K562 (cell line): ENCODE results near the gene MRPL52. TPM values are rescaled to one million over a fixed set of nuclear protein-coding genes. Genes with fewer than 3 reads are reported as not detected.

Experiments
- CUX1 ChIP-seq: fragments of 200-800 bp; sonication (Bioruptor generic); IDR thresholded peaks from 2 replicates; pipeline ENCODE4 v1.6.1; 2016; ENCODE audit warnings: missing genetic modification characterization, missing compliant biosample characterization
- KAT2B ChIP-seq: IDR thresholded peaks from one replicate; pipeline ENCODE4 v1.6.1; 2012; ENCODE audit warnings: low read depth, mild to moderate bottlenecking, control low read depth, inconsistent platforms, low read length, moderate library complexity
- MTA3 ChIP-seq: fragments of 450-650 bp; formaldehyde crosslinking; IDR thresholded peaks from 2 replicates; pipeline ENCODE4 v1.6.1; 2017; ENCODE audit warnings: mild to moderate bottlenecking, borderline replicate concordance
- NFIC ChIP-seq: fragments of 450-650 bp; IDR thresholded peaks from 2 replicates; pipeline ENCODE4 v1.6.1; 2017; ENCODE audit warnings: mild to moderate bottlenecking, inconsistent platforms
- NFYB ChIP-seq: IDR thresholded peaks from 2 replicates; pipeline ENCODE4 v1.6.1; 2011; ENCODE audit warnings: mild to moderate bottlenecking, moderate library complexity; ENCODE audit not compliant: insufficient read length; ENCODE audit errors: extremely low read depth
- NR1H2 ChIP-seq: sonication (generic); formaldehyde crosslinking; IDR thresholded peaks from 2 replicates; pipeline ENCODE4 v1.4.0; 2020; ENCODE audit warnings: mild to moderate bottlenecking, missing genetic modification reagents
- RBM25 ChIP-seq: fragments of 200-400 bp; formaldehyde crosslinking; IDR thresholded peaks from 2 replicates; pipeline ENCODE4 v1.6.1; 2018; ENCODE audit warnings: low read length, low read depth, moderate library complexity; ENCODE audit not compliant: severe bottlenecking
- RHOXF2B ChIP-seq: fragments of 250-450 bp; sonication (Bioruptor Pico); conservative IDR thresholded peaks from 2 replicates; pipeline ENCODE4 v1.5.1; 2021
- SMAD3 ChIP-seq: fragments of 450-650 bp; formaldehyde crosslinking; conservative IDR thresholded peaks from 2 replicates; pipeline ENCODE4 v1.4.0; 2020; ENCODE audit warnings: mild to moderate bottlenecking
- ZZZ3 ChIP-seq: fragments of 450-650 bp; IDR thresholded peaks from 2 replicates; pipeline ENCODE4 v1.6.1; 2016; ENCODE audit warnings: antibody characterized with exemption, mild to moderate bottlenecking, moderate library complexity
- polyA plus RNA-seq, 8 experiments: library from polyadenylated mRNA; depleted of rRNA in 4 of 8; stranded (reverse) in 5 of 8; unstranded in 3 of 8; fragments of >200 nt; fragmentation: Nextera tagmentation in 2 of 8; fragmentation: Illumina TruSeq in 1 of 8; extraction: Ambion mirVana in 2 of 8; extraction: Trizol in 1 of 8; gene quantifications; 2 replicates each; pipeline versions ENCODE4 v1.2.1 to v1.2.3, GENCODE V29; 2011 to 2014; ENCODE audit warnings: inconsistent platforms in 1 of 8, missing spikeins in 1 of 8
- total RNA-seq, 7 experiments: library from RNA; depleted of rRNA in 6 of 7; stranded (reverse); fragments of >200 nt in 6 of 7; fragmentation: Illumina TruSeq in 2 of 7; extraction: Trizol in 2 of 7; gene quantifications; 2 replicates each; pipeline versions ENCODE4 v1.2.1 to v1.2.3, GENCODE V29; 2011 to 2021; ENCODE audit warnings: low replicate concordance in 1 of 7
- TF ChIP-seq, protein P1 (sequence below): IDR thresholded peaks from 2 replicates; pipeline ENCODE4 v1.6.1; 2011; ENCODE audit warnings: borderline replicate concordance, low read depth, mild to moderate bottlenecking, moderate library complexity, low read length; ENCODE audit not compliant: insufficient read depth, poor library complexity, severe bottlenecking
- TF ChIP-seq, protein P2 (sequence below): fragments of 450-650 bp; formaldehyde crosslinking; IDR thresholded peaks from 2 replicates; pipeline ENCODE4 v1.4.0; 2020; ENCODE audit warnings: mild to moderate bottlenecking, moderate library complexity
- TF ChIP-seq, protein P3 (sequence below): sonication (generic); formaldehyde crosslinking; IDR thresholded peaks from 2 replicates; pipeline ENCODE4 v1.8.0; 2022; ENCODE audit warnings: mild to moderate bottlenecking, missing genetic modification reagents

Gene MRPL52
- total and polyA plus RNA-seq, 9 of the 15 experiments (the other 6 are each of a cell fraction or from before 2014, with no cell fraction given): 56.5 to 213 (median 168) TPM

DNA sequence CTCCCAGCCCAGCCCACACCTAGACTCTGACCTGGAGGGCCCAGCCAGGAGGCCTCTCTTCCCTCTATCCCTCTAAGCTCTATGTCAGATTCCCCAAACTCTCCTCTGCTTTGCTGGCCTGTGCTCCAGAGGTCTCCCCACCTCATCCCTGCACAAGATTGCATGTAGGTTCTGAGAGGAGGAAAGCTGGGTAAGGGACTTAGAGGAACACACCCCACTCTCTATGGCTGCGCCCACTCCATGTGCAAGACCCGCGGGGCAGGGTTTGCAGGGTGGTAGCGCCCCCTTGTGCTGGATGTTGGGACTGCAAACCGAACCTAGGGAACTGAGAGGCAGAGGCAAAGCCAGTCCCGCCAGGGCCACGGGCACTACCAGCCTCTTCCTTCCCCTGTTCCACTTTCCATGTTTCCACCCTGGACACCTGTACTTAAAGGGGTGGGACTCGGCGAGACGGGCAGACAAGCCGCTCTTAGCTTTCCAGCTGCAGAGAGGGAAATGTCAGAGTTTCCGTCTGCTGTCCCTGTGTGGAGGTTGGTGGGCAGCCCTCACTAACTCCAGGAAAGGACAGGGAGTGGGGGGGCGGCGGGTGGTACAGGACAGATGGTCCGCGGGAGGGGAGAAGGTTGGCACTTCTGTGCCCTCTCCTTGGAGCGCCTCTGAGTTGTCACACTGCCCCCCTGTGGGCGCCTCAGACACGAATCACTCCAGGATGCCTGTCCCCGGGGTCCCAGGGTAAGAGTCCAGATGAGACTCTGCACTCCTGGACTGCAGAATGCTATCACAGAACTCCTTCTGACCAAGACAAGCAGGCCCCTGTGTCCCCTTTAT lies 23.5 kb downstream of the MRPL52 start (continued):
- TF ChIP-seq CUX1 (no peak), KAT2B (no peak), NR1H2 (no peak), ZZZ3 (no peak), NFYB (no peak), MTA3 (peak; percentile 87; the same call in 1 of the 2 replicates), RBM25 (no peak), NFIC (no peak), RHOXF2B (CRISPR knock-in tag) (no peak), SMAD3 (no peak)
- TF ChIP-seq, protein P1, sequence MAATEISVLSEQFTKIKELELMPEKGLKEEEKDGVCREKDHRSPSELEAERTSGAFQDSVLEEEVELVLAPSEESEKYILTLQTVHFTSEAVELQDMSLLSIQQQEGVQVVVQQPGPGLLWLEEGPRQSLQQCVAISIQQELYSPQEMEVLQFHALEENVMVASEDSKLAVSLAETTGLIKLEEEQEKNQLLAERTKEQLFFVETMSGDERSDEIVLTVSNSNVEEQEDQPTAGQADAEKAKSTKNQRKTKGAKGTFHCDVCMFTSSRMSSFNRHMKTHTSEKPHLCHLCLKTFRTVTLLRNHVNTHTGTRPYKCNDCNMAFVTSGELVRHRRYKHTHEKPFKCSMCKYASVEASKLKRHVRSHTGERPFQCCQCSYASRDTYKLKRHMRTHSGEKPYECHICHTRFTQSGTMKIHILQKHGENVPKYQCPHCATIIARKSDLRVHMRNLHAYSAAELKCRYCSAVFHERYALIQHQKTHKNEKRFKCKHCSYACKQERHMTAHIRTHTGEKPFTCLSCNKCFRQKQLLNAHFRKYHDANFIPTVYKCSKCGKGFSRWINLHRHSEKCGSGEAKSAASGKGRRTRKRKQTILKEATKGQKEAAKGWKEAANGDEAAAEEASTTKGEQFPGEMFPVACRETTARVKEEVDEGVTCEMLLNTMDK: peak; percentile 92
- TF ChIP-seq, protein P2, sequence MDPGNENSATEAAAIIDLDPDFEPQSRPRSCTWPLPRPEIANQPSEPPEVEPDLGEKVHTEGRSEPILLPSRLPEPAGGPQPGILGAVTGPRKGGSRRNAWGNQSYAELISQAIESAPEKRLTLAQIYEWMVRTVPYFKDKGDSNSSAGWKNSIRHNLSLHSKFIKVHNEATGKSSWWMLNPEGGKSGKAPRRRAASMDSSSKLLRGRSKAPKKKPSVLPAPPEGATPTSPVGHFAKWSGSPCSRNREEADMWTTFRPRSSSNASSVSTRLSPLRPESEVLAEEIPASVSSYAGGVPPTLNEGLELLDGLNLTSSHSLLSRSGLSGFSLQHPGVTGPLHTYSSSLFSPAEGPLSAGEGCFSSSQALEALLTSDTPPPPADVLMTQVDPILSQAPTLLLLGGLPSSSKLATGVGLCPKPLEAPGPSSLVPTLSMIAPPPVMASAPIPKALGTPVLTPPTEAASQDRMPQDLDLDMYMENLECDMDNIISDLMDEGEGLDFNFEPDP (CRISPR knock-in tag): peak; percentile 12; the same call in 1 of the 2 replicates
- TF ChIP-seq, protein P3, sequence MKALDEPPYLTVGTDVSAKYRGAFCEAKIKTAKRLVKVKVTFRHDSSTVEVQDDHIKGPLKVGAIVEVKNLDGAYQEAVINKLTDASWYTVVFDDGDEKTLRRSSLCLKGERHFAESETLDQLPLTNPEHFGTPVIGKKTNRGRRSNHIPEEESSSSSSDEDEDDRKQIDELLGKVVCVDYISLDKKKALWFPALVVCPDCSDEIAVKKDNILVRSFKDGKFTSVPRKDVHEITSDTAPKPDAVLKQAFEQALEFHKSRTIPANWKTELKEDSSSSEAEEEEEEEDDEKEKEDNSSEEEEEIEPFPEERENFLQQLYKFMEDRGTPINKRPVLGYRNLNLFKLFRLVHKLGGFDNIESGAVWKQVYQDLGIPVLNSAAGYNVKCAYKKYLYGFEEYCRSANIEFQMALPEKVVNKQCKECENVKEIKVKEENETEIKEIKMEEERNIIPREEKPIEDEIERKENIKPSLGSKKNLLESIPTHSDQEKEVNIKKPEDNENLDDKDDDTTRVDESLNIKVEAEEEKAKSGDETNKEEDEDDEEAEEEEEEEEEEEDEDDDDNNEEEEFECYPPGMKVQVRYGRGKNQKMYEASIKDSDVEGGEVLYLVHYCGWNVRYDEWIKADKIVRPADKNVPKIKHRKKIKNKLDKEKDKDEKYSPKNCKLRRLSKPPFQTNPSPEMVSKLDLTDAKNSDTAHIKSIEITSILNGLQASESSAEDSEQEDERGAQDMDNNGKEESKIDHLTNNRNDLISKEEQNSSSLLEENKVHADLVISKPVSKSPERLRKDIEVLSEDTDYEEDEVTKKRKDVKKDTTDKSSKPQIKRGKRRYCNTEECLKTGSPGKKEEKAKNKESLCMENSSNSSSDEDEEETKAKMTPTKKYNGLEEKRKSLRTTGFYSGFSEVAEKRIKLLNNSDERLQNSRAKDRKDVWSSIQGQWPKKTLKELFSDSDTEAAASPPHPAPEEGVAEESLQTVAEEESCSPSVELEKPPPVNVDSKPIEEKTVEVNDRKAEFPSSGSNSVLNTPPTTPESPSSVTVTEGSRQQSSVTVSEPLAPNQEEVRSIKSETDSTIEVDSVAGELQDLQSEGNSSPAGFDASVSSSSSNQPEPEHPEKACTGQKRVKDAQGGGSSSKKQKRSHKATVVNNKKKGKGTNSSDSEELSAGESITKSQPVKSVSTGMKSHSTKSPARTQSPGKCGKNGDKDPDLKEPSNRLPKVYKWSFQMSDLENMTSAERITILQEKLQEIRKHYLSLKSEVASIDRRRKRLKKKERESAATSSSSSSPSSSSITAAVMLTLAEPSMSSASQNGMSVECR (CRISPR knock-in tag): 0 out of 2 replicates have a peak, but pooled peaks have one; percentile 49
